Epidermal melanocyte (primary cell): ENCODE results near the gene OR2S2.

Source experiments
- DNase-seq: peaks from one replicate; pipeline ENCODE4 v3.0.0; 2011; ENCODE audit warnings: low spot score; ENCODE audit not compliant: insufficient read length

OR2S2 gene

GRCh38 chr9:35962126-35962906 is 4.4 kb upstream of the OR2S2 start:
- no peak for DNase-seq

DNA sequence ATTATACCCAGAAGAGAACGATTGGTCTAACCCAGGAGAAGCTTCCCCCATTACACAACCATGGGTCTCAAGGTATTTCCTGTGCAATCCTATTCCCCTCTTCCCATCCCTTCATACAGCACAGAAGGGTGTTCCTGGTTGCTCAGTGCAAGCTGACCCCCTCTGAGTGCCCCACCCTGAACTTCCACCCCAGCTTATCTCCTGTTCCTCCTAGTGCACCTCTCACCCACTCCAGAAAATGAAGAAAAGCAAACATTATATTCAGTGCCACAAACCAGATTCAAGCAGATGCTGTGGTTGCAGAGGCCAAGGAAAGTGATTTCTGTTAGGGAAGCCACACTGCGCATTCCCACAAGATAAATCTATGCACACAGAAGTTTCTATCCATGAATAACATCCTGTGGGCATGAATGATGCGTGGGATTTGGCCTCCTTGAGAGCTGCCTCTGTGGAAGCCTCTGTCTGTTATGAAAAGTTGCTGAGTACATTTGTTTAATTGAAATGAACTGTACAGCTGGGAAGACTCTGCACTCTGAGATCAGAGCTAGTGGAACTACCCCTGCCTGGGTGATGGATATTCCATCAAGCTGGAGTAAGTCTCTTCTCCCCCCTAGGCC is 2.2 kb upstream of the OR2S2 start:
- DNase-seq: no peak

DNA sequence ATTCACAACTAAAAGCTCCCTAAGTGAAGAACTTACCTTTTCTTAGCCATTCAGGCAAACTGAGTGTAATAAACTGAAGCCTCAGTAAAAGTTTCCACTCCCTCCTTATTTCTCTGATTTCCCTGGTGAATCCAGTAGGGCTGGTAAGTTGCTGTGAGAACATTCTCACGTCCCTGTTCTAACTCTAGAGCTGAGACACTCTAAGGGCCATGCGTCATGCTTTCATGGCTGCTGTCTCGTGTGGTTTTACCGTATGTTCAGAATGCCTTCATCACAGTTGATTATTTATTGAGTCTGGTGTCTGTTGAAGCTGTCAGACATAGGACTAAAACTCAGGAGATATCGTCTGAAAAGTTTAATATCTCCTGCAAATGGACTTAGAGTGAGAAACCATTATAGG is 1.3 kb downstream of the OR2S2 start:
- no peak for DNase-seq

DNA sequence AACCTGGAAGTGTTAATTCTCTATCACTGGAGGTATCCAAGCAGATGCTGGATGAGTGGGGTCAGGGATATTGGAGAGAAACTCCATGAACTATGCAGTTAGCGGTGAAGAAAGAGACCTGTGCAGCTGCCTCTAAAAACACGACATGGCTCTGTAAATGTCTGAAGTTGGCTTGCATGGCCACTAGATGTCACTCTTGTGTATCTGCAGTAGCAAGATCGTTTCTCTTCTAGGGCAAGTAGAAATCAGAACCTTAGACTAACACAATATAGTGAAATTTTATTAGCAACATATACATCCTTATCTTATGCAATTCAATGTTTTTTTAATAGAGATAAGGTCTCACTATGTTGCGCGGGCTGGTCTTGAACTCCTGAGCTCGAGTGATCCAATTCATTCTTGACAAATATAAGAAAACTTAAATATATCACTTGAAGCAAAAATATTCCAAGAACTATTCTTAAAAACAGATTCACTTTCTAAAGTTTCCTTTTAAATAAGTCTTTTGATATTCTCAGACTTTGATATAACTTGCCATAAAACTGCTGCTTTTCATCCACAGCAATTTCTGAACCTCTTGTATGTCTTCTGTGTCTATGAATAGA is 2.9 kb downstream of the OR2S2 start:
- DNase-seq: no peak

DNA sequence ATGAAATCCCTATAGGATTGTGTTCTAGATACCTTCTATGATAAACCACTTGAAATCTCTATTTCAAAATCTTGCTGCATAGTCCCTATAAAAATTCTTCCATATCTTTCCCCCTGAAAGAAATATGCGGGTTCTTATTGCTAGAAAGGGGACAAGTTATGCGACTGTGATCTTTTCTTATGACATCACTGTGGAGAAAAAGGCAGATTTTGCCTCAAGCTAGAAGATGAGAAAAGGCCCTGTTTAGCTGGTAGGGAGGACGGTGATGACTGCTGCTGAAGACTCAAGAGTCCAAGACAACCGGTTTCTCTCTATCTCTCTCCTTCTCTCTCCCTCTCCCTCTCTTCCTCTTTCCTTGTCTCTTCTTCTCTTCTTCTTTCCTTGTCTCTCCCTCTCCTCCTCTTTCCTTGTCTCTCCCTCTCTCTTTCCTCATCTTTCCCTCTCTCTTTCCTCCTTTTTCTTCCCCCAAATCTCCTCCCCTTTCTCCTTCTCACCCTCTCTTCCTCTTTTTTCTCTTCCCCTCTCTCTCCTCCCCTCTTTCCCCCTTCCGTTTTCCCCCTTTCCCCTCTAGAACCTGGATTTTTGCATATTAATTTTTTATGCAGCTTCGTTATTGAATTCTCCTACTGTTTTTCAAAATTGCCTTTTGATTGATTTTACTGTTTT is 5.3 kb downstream of the OR2S2 start:
- no peak for DNase-seq

DNA sequence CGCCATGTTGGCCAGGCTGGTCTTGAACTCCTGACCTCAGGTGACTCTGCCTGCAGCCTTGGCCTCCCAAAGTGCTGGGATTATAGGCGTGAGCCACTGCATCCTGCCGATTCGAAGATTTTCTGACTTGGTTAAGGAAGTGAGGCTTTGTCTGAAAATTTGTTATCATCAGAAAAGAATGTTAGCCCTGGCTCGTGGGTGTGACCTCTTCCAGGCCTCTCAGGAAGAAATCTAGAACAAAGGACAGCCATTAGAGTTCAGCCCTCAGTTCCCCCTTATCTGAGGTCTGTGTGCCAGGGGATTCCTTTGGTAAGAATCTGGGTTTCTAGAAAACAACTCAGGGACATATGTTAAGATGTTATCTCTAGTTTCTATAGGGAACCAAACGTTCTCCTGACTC is 6.2 kb downstream of the OR2S2 start:
- DNase-seq: no peak

- no peak for DNase-seq
These were observed 9.0 kb downstream of the OR2S2 start for GRCh38 chr9:35948901-35949318.

DNA sequence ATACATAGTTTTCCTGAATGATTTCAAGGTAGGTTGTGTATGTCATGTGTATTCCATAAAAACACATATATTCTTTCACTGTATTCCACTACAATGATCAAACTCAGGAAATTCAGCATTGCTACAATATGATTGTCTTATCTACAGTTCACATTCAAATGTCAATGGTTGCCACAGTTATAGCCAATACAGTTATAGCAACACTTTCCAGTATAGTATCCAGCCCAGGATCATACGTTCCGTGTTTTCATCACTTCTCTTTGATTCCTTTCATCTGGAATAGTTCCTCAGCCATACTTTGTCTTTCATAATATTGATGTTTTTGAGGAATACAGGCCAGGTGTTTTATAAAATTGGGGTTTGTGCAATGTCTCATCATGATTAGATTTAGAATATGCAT is 9.5 kb downstream of the OR2S2 start:
- no peak for DNase-seq

- DNase-seq: peak; percentile 86
These were observed 12.5 kb downstream of the OR2S2 start for GRCh38 chr9:35945341-35946018.

DNA sequence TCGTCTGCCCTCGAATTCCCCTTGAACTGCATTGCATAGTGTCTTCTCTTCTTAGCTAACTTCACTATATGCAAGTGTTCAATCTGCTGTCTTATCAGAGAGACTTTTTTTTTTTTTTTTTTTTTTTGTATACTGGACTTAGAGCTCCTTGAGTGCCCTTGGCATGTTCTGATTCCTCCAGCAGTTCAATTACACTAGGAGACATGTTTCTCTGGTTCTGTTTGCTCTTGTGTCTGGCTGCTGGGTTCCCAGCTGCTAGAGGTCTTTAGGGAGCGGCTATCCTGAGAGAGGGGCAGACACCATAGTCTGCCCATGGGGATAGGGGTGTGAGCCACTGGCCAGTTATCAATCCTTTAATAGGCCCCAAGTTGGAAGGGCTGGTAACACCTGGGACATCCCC is 13.1 kb downstream of the OR2S2 start:
- DNase-seq: no peak

GRCh38 chr9:35944173-35944572 is 13.8 kb downstream of the OR2S2 start:
- no peak for DNase-seq

GRCh38 chr9:35942286-35942685 is 15.7 kb downstream of the OR2S2 start:
- DNase-seq: no peak

DNA sequence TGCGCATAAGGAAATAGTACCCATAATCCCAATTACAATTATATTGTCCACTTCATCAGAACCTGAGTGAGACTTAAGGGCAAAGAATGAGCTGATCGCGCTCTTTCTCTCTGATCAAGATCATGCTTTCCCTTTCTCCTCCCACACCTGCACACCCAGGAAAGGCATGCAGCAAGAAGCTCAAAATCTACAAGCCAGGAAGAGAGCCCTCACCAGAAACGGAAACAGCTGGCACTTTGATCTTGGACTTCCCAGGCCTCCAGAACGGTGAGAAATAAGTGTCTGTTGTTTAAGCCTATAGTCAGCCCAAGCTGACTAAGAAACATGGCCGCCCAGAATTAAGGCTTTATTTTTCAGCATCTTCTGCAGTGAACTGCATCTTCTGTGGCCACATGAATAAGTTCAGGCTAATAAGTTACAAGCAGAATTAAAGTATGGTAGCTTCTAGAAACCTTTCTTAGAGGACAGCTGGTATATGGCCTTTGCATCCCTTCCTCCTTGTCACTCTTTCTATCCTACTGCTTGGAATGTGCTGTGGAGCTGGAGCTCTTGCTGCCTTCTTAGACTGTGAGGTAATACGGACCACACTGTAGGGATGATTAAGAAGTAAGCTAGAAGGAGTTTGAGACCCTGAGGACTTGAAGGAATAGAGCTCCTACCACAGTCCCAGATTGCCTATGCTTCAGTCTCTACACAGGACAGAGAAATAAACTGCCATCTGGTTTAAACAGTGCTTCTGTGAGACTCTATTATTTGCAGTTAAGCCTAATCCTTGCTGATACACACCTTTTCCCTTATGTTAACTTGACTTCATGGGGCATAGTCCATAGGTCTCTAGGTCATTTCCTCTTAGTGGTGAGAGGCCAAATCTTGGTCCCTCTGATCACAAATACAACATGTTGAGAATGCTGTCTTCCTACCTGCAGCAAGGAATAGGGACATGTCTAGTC is 17.2 kb downstream of the OR2S2 start:
- no peak for DNase-seq

- DNase-seq: no peak
These were observed 18.2 kb downstream of the OR2S2 start for GRCh38 chr9:35939679-35940250.

GRCh38 chr9:35938474-35939356 is 19.2 kb downstream of the OR2S2 start:
- DNase-seq: no peak

GRCh38 chr9:35937227-35937626 is 20.7 kb downstream of the OR2S2 start:
- DNase-seq: no peak

DNA sequence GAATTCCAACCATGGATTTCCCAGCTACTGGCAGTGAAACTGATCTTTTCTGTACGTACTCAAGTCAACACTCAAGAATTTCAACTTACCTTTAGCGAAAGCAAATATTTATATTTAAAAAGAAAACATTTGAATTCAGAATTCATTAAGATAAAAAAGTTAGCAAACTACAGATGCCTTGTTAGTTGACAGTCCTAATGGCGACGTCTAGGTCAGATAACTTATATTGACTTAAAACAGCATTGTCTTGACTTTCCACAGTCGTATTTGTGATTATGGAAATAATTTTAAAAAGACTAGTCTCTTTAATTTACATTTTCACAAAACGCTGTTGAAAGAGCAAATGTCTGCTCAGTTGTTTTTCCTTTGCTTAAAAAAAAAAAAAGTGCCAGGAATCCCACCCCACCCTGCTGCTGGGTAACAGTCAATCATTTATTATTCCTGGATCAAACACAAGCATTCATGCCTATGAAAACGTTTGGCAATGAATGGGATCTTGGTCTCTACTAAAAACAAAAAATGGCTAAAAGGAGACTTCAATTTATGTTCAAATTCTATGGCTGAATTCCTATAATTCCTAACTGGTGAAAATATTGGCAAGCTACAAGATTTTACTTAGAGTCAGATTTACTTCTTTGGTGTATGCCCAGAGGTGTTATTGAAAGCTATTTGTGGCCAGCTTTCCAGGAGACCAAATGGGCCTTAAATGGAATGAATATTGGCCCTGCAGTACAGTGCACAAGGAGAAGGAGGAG is 22.0 kb downstream of the OR2S2 start:
- DNase-seq: no peak

GRCh38 chr9:35935261-35935660 is 22.7 kb downstream of the OR2S2 start:
- DNase-seq: no peak
